ENCODE measurements around the gene RNF123.

Gene RNF123

GRCh38 chr3:49652903-49653415, 36.4 kb upstream of the RNF123 start:
- no peak overlapping the region for H3K4me2 ChIP-seq (ENCODE audit: low read depth, low read length, poor library complexity, severe bottlenecking)

GRCh38 chr3:49653621-49654020, 35.7 kb upstream of the RNF123 start:
- no peak for TF ChIP-seq CTCF (conservative IDR thresholded peaks at IDR 0.05; ENCODE audit: low read length)
- TF ChIP-seq EZH2phosphoT487 (IDR thresholded peaks at IDR 0.05; ENCODE audit: borderline replicate concordance), result no peak
- Histone ChIP-seq H4K20me1 (ENCODE audit: insufficient read depth, low read length, poor library complexity, severe bottlenecking) (no peaks in the 10 kb centered on the region), H3K4me3 (ENCODE audit: low read length, poor library complexity, severe bottlenecking) (no peak overlapping the region), H2AFZ (ENCODE audit: low read length) (no peak overlapping the region), H3K9me2 (replicated peaks; ENCODE audit: low read depth, low read length) (no peaks in the 10 kb centered on the region), H3K9ac (ENCODE audit: low read depth, low read length, poor library complexity, severe bottlenecking) (no peak overlapping the region), H3K27me3 (ENCODE audit: insufficient read depth, low read length, poor library complexity, severe bottlenecking) (no peaks in the 10 kb centered on the region), H3K36me3 (ENCODE audit: insufficient read depth, low read length) (no peaks in the 10 kb centered on the region), H3K4me2 (ENCODE audit: low read depth, low read length, poor library complexity, severe bottlenecking) (no peak overlapping the region), H3F3A (ENCODE audit: low read depth) (no peaks in the 10 kb centered on the region), H3K9me3 (ENCODE audit: insufficient read depth, low read depth, low read length) (no peaks in the 10 kb centered on the region), H3K4me1 (ENCODE audit: insufficient read depth, low read length, poor library complexity, severe bottlenecking) (peaks cover 22% of the 10 kb centered on the region), H3K79me2 (ENCODE audit: insufficient read depth, low read length) (no peaks in the 10 kb centered on the region)

More at GRCh38 chr3:49652903-49653415, 36.4 kb upstream of the RNF123 start:
- Histone ChIP-seq H4K20me1 (ENCODE audit: insufficient read depth, low read length, poor library complexity, severe bottlenecking) (no peaks in the 10 kb centered on the region), H3F3A (ENCODE audit: low read depth) (no peaks in the 10 kb centered on the region), H3K79me2 (ENCODE audit: insufficient read depth, low read length) (no peaks in the 10 kb centered on the region), H3K9me3 (ENCODE audit: insufficient read depth, low read depth, low read length) (no peaks in the 10 kb centered on the region), H3K4me1 (ENCODE audit: insufficient read depth, low read length, poor library complexity, severe bottlenecking) (peaks cover 29% of the 10 kb centered on the region), H3K9me2 (replicated peaks; ENCODE audit: low read depth, low read length) (no peaks in the 10 kb centered on the region), H3K9ac (ENCODE audit: low read depth, low read length, poor library complexity, severe bottlenecking) (no peak overlapping the region), H3K27me3 (ENCODE audit: insufficient read depth, low read length, poor library complexity, severe bottlenecking) (no peaks in the 10 kb centered on the region), H3K4me3 (ENCODE audit: low read length, poor library complexity, severe bottlenecking) (no peak overlapping the region), H3K36me3 (ENCODE audit: insufficient read depth, low read length) (no peaks in the 10 kb centered on the region), H2AFZ (ENCODE audit: low read length) (no peak overlapping the region)
- TF ChIP-seq CTCF (conservative IDR thresholded peaks at IDR 0.05; ENCODE audit: low read length) (no peak), EZH2phosphoT487 (IDR thresholded peaks at IDR 0.05; ENCODE audit: borderline replicate concordance) (no peak)

- TF ChIP-seq EZH2phosphoT487 (IDR thresholded peaks at IDR 0.05; ENCODE audit: borderline replicate concordance), result no peak
- no peak for TF ChIP-seq CTCF (conservative IDR thresholded peaks at IDR 0.05; ENCODE audit: low read length)
- Histone ChIP-seq H3K9ac (ENCODE audit: low read depth, low read length, poor library complexity, severe bottlenecking) (no peak overlapping the region), H3K4me1 (ENCODE audit: insufficient read depth, low read length, poor library complexity, severe bottlenecking) (peaks cover 16% of the 10 kb centered on the region)
Measured at GRCh38 chr3:49654176-49654825, 35.1 kb upstream of the RNF123 start.

More at GRCh38 chr3:49654176-49654825, 35.1 kb upstream of the RNF123 start:
- Histone ChIP-seq H3F3A (ENCODE audit: low read depth) (no peaks in the 10 kb centered on the region), H3K79me2 (ENCODE audit: insufficient read depth, low read length) (no peaks in the 10 kb centered on the region), H3K36me3 (ENCODE audit: insufficient read depth, low read length) (no peaks in the 10 kb centered on the region), H3K4me3 (ENCODE audit: low read length, poor library complexity, severe bottlenecking) (no peak overlapping the region), H4K20me1 (ENCODE audit: insufficient read depth, low read length, poor library complexity, severe bottlenecking) (no peaks in the 10 kb centered on the region), H3K9me3 (ENCODE audit: insufficient read depth, low read depth, low read length) (no peaks in the 10 kb centered on the region), H3K27me3 (ENCODE audit: insufficient read depth, low read length, poor library complexity, severe bottlenecking) (no peaks in the 10 kb centered on the region), H3K4me2 (ENCODE audit: low read depth, low read length, poor library complexity, severe bottlenecking) (no peak overlapping the region), H3K9me2 (replicated peaks; ENCODE audit: low read depth, low read length) (no peaks in the 10 kb centered on the region), H2AFZ (ENCODE audit: low read length) (no peak overlapping the region)
